SK-N-SH (cell line): ENCODE measurements around the gene MTCH2.

ENCODE experiments used
- CTCF ChIP-seq: fragments of 200-600 bp; sonication (generic); IDR thresholded peaks from 2 replicates; pipeline ENCODE4 v1.6.1; 2017; ENCODE audit warnings: antibody characterized with exemption, mild to moderate bottlenecking, moderate library complexity
- EP300 ChIP-seq, 2 experiments: IDR thresholded peaks; 2 replicates each; pipeline versions ENCODE4 v1.4.0 to v1.6.1; 2012; ENCODE audit warnings: borderline replicate concordance in 1 of 2, low read depth in 1 of 2, low read length in 1 of 2
- FOXM1 ChIP-seq: IDR thresholded peaks from 2 replicates; pipeline ENCODE4 v1.4.0; 2012; ENCODE audit warnings: low read depth, mild to moderate bottlenecking
- RXRA ChIP-seq: IDR thresholded peaks from 2 replicates; pipeline ENCODE4 v1.4.0; 2012; ENCODE audit warnings: low read depth, mild to moderate bottlenecking, borderline replicate concordance

DNA sequence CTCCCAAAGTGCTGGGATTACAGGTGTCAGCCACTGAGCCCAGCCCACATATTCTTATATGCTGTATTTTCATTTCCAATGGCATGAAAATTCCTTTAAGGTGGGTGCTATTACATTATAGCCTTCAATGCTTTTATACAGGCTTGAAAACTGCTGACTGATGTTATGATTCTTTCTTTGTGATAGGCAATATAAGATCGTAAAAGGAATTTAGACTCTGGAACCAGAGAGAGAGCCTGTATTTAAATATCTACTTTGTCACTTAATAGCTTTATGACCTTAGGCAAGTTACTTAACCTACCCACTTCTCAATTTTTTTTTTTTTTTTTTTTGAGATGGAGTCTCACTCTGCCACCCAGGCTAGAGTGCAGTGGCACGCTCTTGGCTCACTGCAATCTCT is 46.6 kb upstream of the MTCH2 start:
- no peak for TF ChIP-seq FOXM1
- TF ChIP-seq EP300 (IDR thresholded peaks at IDR 0.05; ENCODE audit: borderline replicate concordance in 1 of 2, low read depth in 1 of 2, low read length in 1 of 2) = no peak
- TF ChIP-seq CTCF = no peak
- TF ChIP-seq RXRA = no peak
